CD14-positive monocyte (primary cell): Measurements from ENCODE around the gene NUBPL. TPM values are rescaled to one million over a fixed set of nuclear protein-coding genes. Genes with fewer than 3 reads are reported as not detected.

Experiments used
- DNase-seq, 3 donors: peaks; one replicate each; pipeline ENCODE4 v3.0.0-alpha.2; 2011 to 2022
- H2AFZ ChIP-seq: 2 replicates; pipeline ENCODE4 v1.6.0; 2012; ENCODE audit warnings: mild to moderate bottlenecking, low read depth, low read length, inconsistent platforms; ENCODE audit not compliant: insufficient read depth, poor library complexity, severe bottlenecking
- H3K27ac ChIP-seq, 2 donors: 1 replicate in 1 of 2; 2 replicates in 1 of 2; pipeline ENCODE4 v1.5.1; 2012 to 2013; ENCODE audit warnings: low read length in 2 of 2, control low read depth in 1 of 2, inconsistent platforms in 1 of 2, low read depth in 1 of 2, mild to moderate bottlenecking in 1 of 2
- H3K27me3 ChIP-seq, 2 donors: one replicate each; pipeline versions ENCODE4 v1.6.0 to v1.6.1; 2011 to 2013; ENCODE audit warnings: low read length in 2 of 2; ENCODE audit not compliant: control insufficient read depth in 2 of 2, insufficient read depth in 2 of 2
- H3K36me3 ChIP-seq, 2 donors: replicated peaks in 1 of 2; 1 replicate in 1 of 2; 2 replicates in 1 of 2; pipeline versions ENCODE4 v1.5.1 to v1.6.1; 2012 to 2013; ENCODE audit warnings: low read length in 2 of 2, control low read depth in 1 of 2, inconsistent platforms in 1 of 2, mild to moderate bottlenecking in 1 of 2; ENCODE audit not compliant: insufficient read depth in 2 of 2, control insufficient read depth in 1 of 2
- H3K4me1 ChIP-seq, 2 donors: 1 replicate in 1 of 2; 2 replicates in 1 of 2; pipeline versions ENCODE4 v1.5.1 to v1.6.1; 2012 to 2013; ENCODE audit warnings: low read length in 2 of 2, control low read depth in 1 of 2, inconsistent platforms in 1 of 2, mild to moderate bottlenecking in 1 of 2, moderate library complexity in 1 of 2; ENCODE audit not compliant: insufficient read depth in 2 of 2, control insufficient read depth in 1 of 2
- H3K4me2 ChIP-seq: replicated peaks from 2 replicates; pipeline ENCODE3; 2012; ENCODE audit warnings: low read length, moderate library complexity, mild to moderate bottlenecking; ENCODE audit not compliant: poor library complexity, severe bottlenecking; ENCODE audit errors: extremely low read depth
- H3K4me3 ChIP-seq, 3 experiments: fragments of 200-600 bp in 1 of 3; sonication (generic) in 1 of 3; replicated peaks in 1 of 3; 1 replicate in 2 of 3; 2 replicates in 1 of 3; pipeline ENCODE4 v1.5.1; 2011 to 2013; ENCODE audit warnings: low read length in 3 of 3, mild to moderate bottlenecking in 3 of 3, control low read depth in 2 of 3, low read depth in 2 of 3, inconsistent platforms in 1 of 3, moderate library complexity in 1 of 3
- H3K79me2 ChIP-seq: 2 replicates; pipeline ENCODE4 v1.6.0; 2012; ENCODE audit warnings: mild to moderate bottlenecking, control low read depth, inconsistent platforms, low read length, moderate library complexity; ENCODE audit not compliant: insufficient read depth
- H3K9ac ChIP-seq: 2 replicates; pipeline ENCODE4 v1.6.0; 2017; ENCODE audit warnings: low read length, mild to moderate bottlenecking; ENCODE audit not compliant: insufficient read depth, poor library complexity, severe bottlenecking
- H3K9me3 ChIP-seq, 2 donors: replicated peaks in 1 of 2; 1 replicate in 1 of 2; 2 replicates in 1 of 2; pipeline versions ENCODE4 v1.5.1 to v1.6.1; 2012 to 2013; ENCODE audit warnings: low read length in 2 of 2, control low read depth in 1 of 2; ENCODE audit not compliant: control insufficient read depth in 1 of 2, insufficient read depth in 1 of 2
- H4K20me1 ChIP-seq: 2 replicates; pipeline ENCODE4 v1.6.0; 2012; ENCODE audit warnings: mild to moderate bottlenecking, low read length, control low read depth, moderate library complexity; ENCODE audit not compliant: insufficient read depth
- H3K27ac Mint-ChIP-seq, 7 donors: one replicate each; pipeline ENCODE4 v1.8.0; 2020; ENCODE audit warnings: mild to moderate bottlenecking in 7 of 7, mixed read lengths in 7 of 7, moderate library complexity in 6 of 7, inconsistent platforms in 2 of 7
- H3K27me3 Mint-ChIP-seq, 3 donors: one replicate each; pipeline ENCODE4 v1.8.0; 2021 to 2022; ENCODE audit warnings: low read depth in 3 of 3, mild to moderate bottlenecking in 3 of 3, mixed read lengths in 3 of 3, moderate library complexity in 3 of 3, inconsistent platforms in 1 of 3
- H3K36me3 Mint-ChIP-seq, 2 donors: one replicate each; pipeline ENCODE4 v1.8.0; 2020; ENCODE audit warnings: mixed read lengths in 2 of 2, inconsistent platforms in 1 of 2, mild to moderate bottlenecking in 1 of 2
- H3K4me1 Mint-ChIP-seq: one replicate; pipeline ENCODE4 v1.8.0; 2020; ENCODE audit warnings: mild to moderate bottlenecking, mixed read lengths
- H3K4me3 Mint-ChIP-seq, 2 donors: one replicate each; pipeline ENCODE4 v1.8.0; 2020; ENCODE audit warnings: mild to moderate bottlenecking in 2 of 2, mixed read lengths in 2 of 2, moderate library complexity in 1 of 2
- H3K9me3 Mint-ChIP-seq, 7 donors: one replicate each; pipeline ENCODE4 v1.8.0; 2020 to 2022; ENCODE audit warnings: mixed read lengths in 7 of 7, mild to moderate bottlenecking in 6 of 7, moderate library complexity in 6 of 7, inconsistent platforms in 2 of 7
- CTCF ChIP-seq: fragments of 200-600 bp; IDR thresholded peaks from one replicate; pipeline ENCODE4 v1.8.0; 2022; ENCODE audit warnings: antibody characterized with exemption, mild to moderate bottlenecking
- WGBS: methylation state at CpG from one replicate; pipeline ENCODE4 v1.1.5; 2013; ENCODE audit warnings: missing lambda C conversion rate; ENCODE audit not compliant: insufficient coverage; 5-methylcytosine and 5-hydroxymethylcytosine counted together
- intact Hi-C, 2 donors: fragments of 100-400 bp; cut with micrococcal nuclease; formaldehyde crosslinking; loops; one replicate each; pipeline versions ENCODE4 v1.15.0 to v1.15.1; 2023
- polyA plus RNA-seq, 3 donors: library from polyadenylated mRNA; depleted of rRNA in 1 of 3; unstranded in 2 of 3; stranded (reverse) in 1 of 3; fragments of 300-500 nt in 2 of 3; fragments of >200 nt in 1 of 3; fragmentation: Illumina TruSeq in 2 of 3; gene quantifications; 1 replicate in 2 of 3; 2 replicates in 1 of 3; pipeline ENCODE4 v1.2.3, GENCODE V29; 2012 to 2021

Gene NUBPL
- polyA plus RNA-seq, 3 donors: 0.75 to 2.4 (median 2.3) TPM

- Mint-ChIP-seq H3K36me3 (no peaks in the 10 kb centered on the region), H3K27me3 (peaks cover 0 to 1% (median 1%) of the 10 kb centered on the region in 3 donors), H3K9me3 (no peaks in the 10 kb centered on the region), H3K4me3 (no peak overlapping the region), H3K4me1 (peaks cover 14% of the 10 kb centered on the region), H3K27ac (no peak overlapping the region)
- H3K9me3 ChIP-seq: no peaks in the 10 kb centered on the region
- H3K4me1 ChIP-seq: peaks cover 8 to 9% of the 10 kb centered on the region in 2 donors
- no peaks in the 10 kb centered on the region for H4K20me1 ChIP-seq
- H3K27ac ChIP-seq: no peak overlapping the region
- no peak for TF ChIP-seq CTCF
- no peak for DNase-seq
- no peak overlapping the region for H3K4me3 ChIP-seq
- H2AFZ ChIP-seq: no peak overlapping the region
- no peaks in the 10 kb centered on the region for H3K79me2 ChIP-seq
- intact Hi-C loops: no loop called here
- H3K9ac ChIP-seq: no peak overlapping the region
- no peaks in the 10 kb centered on the region for H3K27me3 ChIP-seq
- no peaks in the 10 kb centered on the region for H3K36me3 ChIP-seq
- 100% methylated on average over 3 of the region's 4 CpGs for WGBS
- no peak overlapping the region for H3K4me2 ChIP-seq
These were observed 336.5 kb downstream of the NUBPL start for GRCh38 chr14:31897581-31898186.

DNA sequence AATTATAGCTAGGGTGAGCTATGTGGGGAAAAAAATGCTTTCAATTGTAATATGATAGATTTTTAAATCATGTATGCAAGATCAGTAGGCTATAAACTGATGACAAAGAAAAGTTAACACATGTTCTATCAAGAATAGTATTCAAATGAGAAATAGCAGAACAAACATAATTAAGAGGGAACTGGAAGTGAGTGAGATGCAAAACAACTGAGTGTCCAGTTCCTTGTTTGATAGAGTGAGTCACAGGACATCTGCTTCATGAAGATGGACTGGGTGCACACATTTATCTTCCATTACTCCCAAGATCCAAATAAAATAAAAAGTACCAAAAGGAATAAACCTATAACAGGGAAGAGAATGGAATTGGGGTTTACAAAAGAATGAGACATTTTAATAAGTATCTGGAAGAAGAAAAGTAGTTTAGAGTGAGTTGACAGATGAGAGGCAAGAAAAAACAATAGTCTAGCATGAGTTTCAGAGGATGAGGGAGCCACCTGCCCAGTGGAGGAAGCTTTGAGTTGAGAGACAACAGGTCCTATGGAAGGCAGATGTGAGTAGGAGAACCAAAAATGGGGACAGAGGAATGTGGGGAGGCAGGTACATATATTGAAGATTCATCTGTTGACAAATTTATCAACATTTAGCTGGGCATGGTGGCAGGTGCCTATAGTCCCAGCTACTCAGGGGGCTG is 337.8 kb downstream of the NUBPL start:
- H3K27me3 Mint-ChIP-seq: peaks cover 0 to 1% (median 0%) of the 10 kb centered on the region in 3 donors
- Histone ChIP-seq H3K27ac (no peak overlapping the region), H3K27me3 (no peaks in the 10 kb centered on the region), H3K4me2 (peak overlapping the region; percentile 4), H2AFZ (no peak overlapping the region), H3K4me3 (no peak overlapping the region), H3K9ac (no peak overlapping the region), H4K20me1 (no peaks in the 10 kb centered on the region), H3K4me1 (peaks cover 8 to 9% of the 10 kb centered on the region in 2 donors), H3K79me2 (no peaks in the 10 kb centered on the region), H3K36me3 (no peaks in the 10 kb centered on the region), H3K9me3 (no peaks in the 10 kb centered on the region)
- H3K27ac Mint-ChIP-seq: peak overlapping the region in 3 of 7 donors; percentile 11 to 36 (median 28)
- peak; percentile 19 to 52 (median 30) for DNase-seq
- no peak overlapping the region for H3K4me3 Mint-ChIP-seq
- H3K4me1 Mint-ChIP-seq: peaks cover 14% of the 10 kb centered on the region
- intact Hi-C loops: no loop called here
- no peaks in the 10 kb centered on the region for H3K36me3 Mint-ChIP-seq
- no peaks in the 10 kb centered on the region for H3K9me3 Mint-ChIP-seq
- no peak for TF ChIP-seq CTCF
